ENCODE data around the gene STK11IP. TPM values are rescaled to one million over a fixed set of nuclear protein-coding genes. Genes with fewer than 3 reads are reported as not detected.

STK11IP gene
- total and polyA plus RNA-seq, 2 of the 13 experiments (the other 11 are each of a cell fraction or from before 2014, with no cell fraction given), result 12.8 to 24.0 TPM

DNA sequence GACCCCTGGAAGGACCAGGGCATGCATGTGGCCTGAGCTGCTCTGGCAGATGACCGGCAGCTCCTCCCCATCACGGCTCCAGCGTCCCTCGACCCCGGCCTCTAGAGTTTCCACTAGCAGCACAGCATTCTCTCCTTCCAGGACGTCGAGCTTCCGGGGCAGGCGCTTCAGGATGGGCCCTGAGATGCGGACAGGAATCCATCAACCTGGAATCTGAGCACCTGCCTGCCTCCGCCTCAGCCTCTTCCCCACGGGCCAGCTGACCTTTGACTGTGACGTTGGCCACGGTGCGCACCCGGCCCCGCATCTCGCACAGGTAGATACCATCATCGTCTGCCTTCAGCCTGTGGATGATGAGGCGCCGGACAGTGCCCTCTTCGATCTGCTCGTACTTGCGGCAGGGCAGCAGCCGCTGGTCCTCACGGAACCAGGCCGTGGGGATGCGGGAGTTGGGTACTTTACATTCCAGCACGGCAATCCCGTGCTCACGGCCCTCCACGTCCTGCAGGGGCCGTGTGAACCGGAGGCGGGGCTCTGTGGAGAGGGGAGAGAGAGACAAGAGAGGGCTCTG is 29.8 kb upstream of the STK11IP start (continued):
- TF ChIP-seq, protein P1, sequence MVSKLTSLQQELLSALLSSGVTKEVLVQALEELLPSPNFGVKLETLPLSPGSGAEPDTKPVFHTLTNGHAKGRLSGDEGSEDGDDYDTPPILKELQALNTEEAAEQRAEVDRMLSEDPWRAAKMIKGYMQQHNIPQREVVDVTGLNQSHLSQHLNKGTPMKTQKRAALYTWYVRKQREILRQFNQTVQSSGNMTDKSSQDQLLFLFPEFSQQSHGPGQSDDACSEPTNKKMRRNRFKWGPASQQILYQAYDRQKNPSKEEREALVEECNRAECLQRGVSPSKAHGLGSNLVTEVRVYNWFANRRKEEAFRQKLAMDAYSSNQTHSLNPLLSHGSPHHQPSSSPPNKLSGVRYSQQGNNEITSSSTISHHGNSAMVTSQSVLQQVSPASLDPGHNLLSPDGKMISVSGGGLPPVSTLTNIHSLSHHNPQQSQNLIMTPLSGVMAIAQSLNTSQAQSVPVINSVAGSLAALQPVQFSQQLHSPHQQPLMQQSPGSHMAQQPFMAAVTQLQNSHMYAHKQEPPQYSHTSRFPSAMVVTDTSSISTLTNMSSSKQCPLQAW (CRISPR knock-in tag; IDR thresholded peaks at IDR 0.05), result no peak
- TF ChIP-seq AGO2 (optimal IDR thresholded peaks at IDR 0.05; ENCODE audit: low read depth, low read length) (peak; percentile 99), POGZ (CRISPR knock-in tag; IDR thresholded peaks at IDR 0.05) (no peak), ZNF318 (CRISPR knock-in tag; IDR thresholded peaks at IDR 0.05) (0 out of 2 replicates have a peak, but pooled peaks have one; percentile 54), NFE2 (CRISPR knock-in tag; IDR thresholded peaks at IDR 0.05) (no peak), CCAR2 (optimal IDR thresholded peaks at IDR 0.05; ENCODE audit: low read depth, low read length) (no peak), PLRG1 (conservative IDR thresholded peaks at IDR 0.05) (no peak), KDM2A (CRISPR knock-in tag; IDR thresholded peaks at IDR 0.05; ENCODE audit: borderline replicate concordance, low read depth) (peak; percentile 66; the same call in 1 of the 2 replicates), ZNF691 (CRISPR knock-in tag; IDR thresholded peaks at IDR 0.05; ENCODE audit: borderline replicate concordance, low read depth) (no peak), ZNF17 (CRISPR knock-in tag; IDR thresholded peaks at IDR 0.05) (no peak), GABPB1 (CRISPR knock-in tag; IDR thresholded peaks at IDR 0.05) (peak; percentile 34; the same call in 1 of the 2 replicates), GPN1 (CRISPR knock-in tag; IDR thresholded peaks at IDR 0.05; ENCODE audit: borderline replicate concordance) (0 out of 2 replicates have a peak, but pooled peaks have one; percentile 59)
- TF ChIP-seq, protein P2, sequence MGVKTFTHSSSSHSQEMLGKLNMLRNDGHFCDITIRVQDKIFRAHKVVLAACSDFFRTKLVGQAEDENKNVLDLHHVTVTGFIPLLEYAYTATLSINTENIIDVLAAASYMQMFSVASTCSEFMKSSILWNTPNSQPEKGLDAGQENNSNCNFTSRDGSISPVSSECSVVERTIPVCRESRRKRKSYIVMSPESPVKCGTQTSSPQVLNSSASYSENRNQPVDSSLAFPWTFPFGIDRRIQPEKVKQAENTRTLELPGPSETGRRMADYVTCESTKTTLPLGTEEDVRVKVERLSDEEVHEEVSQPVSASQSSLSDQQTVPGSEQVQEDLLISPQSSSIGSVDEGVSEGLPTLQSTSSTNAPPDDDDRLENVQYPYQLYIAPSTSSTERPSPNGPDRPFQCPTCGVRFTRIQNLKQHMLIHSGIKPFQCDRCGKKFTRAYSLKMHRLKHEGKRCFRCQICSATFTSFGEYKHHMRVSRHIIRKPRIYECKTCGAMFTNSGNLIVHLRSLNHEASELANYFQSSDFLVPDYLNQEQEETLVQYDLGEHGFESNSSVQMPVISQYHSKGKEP (CRISPR knock-in tag; IDR thresholded peaks at IDR 0.05), result no peak

Data from HepG2 (cell line).